Coronary artery (tissue), 2 donors: Measurements from ENCODE around the gene CAMK2B.

Source experiments
- DNase-seq: peaks from one replicate; pipeline ENCODE4 v3.0.0-alpha.2; 2017; ENCODE audit warnings: low spot score
- H3K27ac ChIP-seq, 2 donors: fragments of 200-600 bp; sonication (generic); one replicate each; pipeline ENCODE4 v1.5.1; 2016 to 2019
- H3K4me3 ChIP-seq: fragments of 200-600 bp; sonication (generic); 2 replicates; pipeline ENCODE4 v1.5.1; 2016; ENCODE audit warnings: mild to moderate bottlenecking, moderate library complexity
- CTCF ChIP-seq: fragments of 200-600 bp; sonication (generic); IDR thresholded peaks from one replicate; pipeline ENCODE4 v1.5.1; 2019; ENCODE audit warnings: antibody characterized with exemption

The CAMK2B gene

GRCh38 chr7:44267719-44268421 is 57.5 kb downstream of the CAMK2B start:
- Histone ChIP-seq H3K4me3 (no peak overlapping the region), H3K27ac (no peak overlapping the region)
- no peak for TF ChIP-seq CTCF
- DNase-seq, result no peak

- no peak for DNase-seq
- TF ChIP-seq CTCF, result no peak
- H3K4me3 ChIP-seq, result no peak overlapping the region
- H3K27ac ChIP-seq, result no peak overlapping the region
These were observed 58.2 kb downstream of the CAMK2B start for GRCh38 chr7:44267178-44267577.

- TF ChIP-seq CTCF, result no peak
- no peak for DNase-seq
- H3K27ac ChIP-seq, result no peak overlapping the region
- H3K4me3 ChIP-seq, result no peak overlapping the region
These were observed 58.9 kb downstream of the CAMK2B start for GRCh38 chr7:44266526-44266925.

- TF ChIP-seq CTCF, result no peak
- Histone ChIP-seq H3K27ac (no peak overlapping the region), H3K4me3 (no peak overlapping the region)
- DNase-seq, result no peak
These were observed 59.7 kb downstream of the CAMK2B start for GRCh38 chr7:44265728-44266127.

- no peak overlapping the region for H3K27ac ChIP-seq
- no peak overlapping the region for H3K4me3 ChIP-seq
- no peak for DNase-seq
- TF ChIP-seq CTCF, result no peak
These were observed 61.0 kb downstream of the CAMK2B start for GRCh38 chr7:44264221-44264931.

GRCh38 chr7:44263326-44264082 is 61.9 kb downstream of the CAMK2B start:
- TF ChIP-seq CTCF, result no peak
- Histone ChIP-seq H3K4me3 (no peak overlapping the region), H3K27ac (no peak overlapping the region)
- DNase-seq, result no peak
